GM11168 (cell line): ENCODE data around the gene PLAAT2.
"Not testable (repeated sequence)": the region's sequence is repeated elsewhere in the genome, so short reads cannot be mapped to it uniquely, and the experiment has no call there.

Source experiments
- in situ Hi-C: fragments of 300-500 bp; cut with MboI; formaldehyde crosslinking; loops from one replicate; pipeline ENCODE4 v1.12.0; 2022; ENCODE audit warnings: low sequenced_read_pairs; ENCODE audit not compliant: unreplicated experiment

Gene PLAAT2

GRCh38 chr11:63563201-63564055, at the start of gene PLAAT2:
Gene PLAAT2, minus strand, starts transcription at chr11:63563379. Its CDS starts 55 bp downstream, at chr11:63563324.
- in situ Hi-C loops: no loop called here

DNA sequence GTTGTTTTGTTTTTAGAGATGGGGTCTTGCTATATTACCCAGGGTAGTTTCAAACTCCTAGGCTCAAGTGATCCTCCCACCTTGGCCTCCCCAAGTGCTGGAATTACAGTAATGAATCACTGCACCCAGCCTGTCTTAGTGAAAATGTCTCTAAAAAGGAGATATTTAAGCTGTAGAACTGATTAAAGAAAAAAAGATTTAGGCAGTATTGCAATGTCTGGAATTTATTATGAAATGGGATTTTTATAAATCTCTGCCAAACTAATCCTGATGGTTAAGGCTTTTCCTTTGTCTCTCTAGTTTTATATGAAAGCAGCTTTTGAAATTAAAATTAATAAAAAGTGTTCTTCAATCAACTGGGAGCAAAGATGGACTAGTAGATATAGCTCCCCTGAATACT, 49.0 kb upstream of the PLAAT2 start:
- in situ Hi-C loops: no loop called here

DNA sequence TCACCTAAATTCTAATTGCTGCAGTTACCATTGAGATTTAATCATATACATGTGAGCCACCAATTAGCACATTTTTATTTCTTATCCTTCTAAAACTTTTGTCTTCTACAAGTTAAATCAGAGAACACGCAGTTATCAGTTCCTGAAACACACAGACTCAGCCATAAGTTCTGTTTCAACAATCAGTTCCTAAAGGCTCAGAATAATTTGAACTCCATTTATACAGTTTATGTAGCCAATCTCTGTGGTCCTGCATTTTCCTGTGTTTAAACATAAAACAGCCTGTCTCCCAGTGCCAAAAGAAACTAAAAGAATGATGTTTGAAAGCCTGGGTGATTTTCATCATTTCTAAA, 48.2 kb upstream of the PLAAT2 start:
- in situ Hi-C loops: no loop called here

DNA sequence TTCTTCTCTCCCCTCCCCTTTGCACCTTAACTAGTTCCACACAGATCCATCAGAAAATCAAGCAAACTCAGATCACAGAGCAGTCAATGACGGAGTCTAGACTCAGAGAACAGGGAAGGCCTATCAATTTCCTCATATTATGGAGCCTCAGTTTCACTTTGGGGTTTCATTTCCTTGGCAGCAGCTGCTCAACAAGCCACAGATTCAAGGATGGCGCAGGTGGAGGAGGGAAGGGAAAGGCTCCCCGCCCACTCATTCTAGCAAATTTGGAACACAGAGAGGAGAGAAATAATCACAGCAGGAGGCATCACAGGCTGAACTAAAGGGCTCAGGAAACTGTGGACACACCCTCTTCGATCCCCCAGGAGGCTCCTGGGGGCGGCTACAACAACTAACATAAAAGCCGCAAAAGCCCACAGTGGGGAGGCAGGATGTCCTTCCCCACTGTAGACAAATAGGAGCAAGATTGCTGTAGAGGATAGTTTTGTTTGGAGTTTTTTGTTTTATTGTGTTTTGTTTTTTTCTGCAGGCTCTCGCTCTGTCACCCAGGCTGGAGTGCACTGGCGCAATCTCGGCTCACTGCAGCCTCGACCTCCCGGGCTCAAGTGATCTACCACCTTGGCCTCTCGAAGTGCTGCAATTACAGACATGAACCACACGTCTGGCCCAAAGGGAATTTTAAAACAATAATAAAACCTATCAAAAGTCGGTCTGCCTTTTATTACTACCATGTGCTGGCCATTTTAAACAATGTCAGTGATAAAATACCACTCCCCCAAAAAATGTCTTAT, 47.6 kb upstream of the PLAAT2 start:
- in situ Hi-C loops: no loop called here

DNA sequence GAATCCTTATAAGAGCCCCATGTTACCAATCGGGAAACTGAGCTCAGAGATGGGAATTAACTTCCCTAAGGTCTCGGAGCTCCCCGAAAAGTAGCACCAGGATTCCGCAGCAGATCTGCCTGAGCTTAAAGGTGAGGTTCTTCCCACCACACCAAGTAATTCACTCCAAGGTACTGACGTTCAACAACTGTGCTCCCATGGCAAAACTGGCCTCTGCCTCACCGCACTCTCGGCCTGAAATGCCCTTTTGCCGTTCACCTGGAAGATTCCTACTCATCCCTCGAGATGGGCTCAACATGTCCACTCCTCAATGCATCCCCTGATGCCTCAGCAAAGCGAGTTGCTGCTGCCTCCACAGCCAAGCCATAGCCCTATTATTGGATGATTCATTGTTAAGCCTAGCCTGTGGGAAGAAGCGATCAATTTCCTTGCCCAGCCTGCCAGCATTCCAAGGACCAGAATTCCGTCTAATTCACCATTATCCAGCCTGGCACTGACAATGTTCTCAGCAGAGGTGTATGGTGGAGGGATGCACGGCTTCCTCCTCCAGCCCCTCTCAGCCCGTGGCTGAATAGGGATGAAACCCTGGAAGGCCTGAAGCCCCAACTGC, 46.9 kb upstream of the PLAAT2 start:
- in situ Hi-C loops: no loop called here

GRCh38 chr11:63609536-63609935, 46.4 kb upstream of the PLAAT2 start:
- in situ Hi-C loops: no loop called here

DNA sequence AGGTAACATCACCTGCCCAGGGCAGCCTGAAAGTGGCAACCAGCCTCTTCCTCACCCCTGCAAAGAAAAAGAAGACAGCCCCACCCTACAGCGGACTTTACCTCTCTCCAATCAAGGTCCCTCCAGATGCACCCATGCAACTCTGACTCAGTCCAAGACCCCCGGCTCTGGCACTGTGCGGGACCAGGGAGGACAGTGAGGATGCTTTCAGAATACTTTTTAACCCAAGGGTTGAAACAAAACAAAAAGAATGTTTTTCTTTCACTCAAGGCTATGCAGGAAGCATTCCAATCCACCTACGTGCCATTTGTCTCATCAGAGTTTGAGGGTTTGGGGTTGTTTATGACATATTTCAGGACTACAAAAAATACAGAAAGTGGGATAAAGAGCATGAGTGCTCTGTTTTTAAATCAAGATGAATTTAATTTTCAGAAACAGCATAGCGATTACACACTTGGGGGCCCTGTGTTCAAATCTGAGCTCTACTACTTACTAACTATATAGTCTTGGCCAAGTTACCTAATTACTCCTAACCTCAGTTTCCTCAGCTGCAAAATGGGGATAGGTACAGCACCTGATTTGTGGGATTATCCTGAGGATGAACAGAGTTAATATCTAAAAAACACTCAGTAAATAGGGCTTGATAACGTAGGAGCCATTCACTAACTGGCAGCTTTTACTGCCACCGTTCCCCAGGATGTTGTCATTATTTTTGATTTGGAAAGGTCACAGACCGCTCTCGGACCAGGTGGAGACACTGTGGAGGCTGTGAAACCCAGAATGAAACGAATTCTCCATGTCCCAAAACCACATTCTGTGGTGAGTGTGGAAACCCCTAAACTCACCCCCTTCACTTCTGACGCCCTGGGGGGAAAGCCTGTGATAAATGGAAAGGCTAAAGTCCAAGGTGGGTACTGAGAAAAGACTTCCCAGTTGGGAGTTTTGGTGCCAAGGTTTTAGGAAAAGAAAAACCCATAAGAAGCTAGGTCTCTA, 45.5 kb upstream of the PLAAT2 start:
- in situ Hi-C loops: no loop called here

DNA sequence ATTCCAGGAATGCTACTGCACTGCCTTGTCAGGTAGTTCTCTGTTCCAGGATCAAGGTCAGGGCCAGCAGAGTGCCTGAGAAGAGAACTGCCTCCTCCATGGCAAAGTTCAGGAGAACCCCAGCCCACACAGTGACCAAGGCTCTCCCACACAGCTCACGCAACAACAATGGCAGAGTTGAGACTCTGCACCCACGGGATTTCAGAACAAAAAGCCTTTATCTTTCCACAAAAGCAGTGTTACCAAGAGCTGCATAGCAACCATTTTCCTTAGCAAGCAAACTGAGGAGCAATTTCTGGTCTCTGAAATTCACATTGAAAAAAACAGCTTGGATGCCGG, 40.0 kb upstream of the PLAAT2 start:
- in situ Hi-C loops: no loop called here

DNA sequence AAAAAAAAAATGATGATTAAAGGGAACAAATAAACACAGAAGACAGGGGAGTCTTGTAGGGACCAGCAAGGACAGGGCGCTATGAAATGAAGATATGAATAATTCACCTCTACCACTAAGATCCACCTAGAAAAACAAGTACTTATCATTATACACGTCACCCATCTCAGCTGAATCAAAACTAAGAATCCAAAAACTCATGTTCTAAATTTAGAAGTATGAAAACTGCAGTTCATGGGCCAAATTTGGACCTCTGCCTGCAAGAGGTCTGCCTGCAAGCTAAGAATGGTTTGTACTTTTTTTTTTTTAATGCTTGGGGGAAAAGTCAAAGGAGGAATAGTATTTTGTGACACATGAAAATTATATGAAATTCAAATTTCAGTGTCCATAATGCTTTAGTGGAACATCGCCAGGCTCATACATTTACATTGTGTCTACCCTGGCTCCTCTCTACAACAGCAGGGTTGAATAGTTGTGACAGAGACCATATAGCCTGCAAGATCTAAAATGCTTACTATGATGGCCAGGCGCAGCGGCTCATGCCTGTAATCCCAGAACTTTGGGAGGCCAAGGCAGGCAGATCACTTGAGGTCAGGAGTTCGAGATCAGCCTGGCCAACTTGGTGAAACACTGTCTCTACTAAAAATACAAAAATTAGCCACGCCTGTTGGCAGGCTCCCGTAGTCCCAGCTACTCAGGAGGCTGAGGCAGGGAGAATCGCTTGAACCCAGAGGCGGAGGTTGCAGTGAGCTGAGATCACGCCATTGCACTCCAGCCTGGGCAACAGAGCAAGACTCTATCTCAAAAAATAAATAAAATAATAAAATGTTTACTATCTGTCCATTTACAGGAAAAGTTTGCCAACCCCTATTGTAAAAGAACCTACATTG, 39.4 kb upstream of the PLAAT2 start:
- in situ Hi-C loops: not testable (repeated sequence)

DNA sequence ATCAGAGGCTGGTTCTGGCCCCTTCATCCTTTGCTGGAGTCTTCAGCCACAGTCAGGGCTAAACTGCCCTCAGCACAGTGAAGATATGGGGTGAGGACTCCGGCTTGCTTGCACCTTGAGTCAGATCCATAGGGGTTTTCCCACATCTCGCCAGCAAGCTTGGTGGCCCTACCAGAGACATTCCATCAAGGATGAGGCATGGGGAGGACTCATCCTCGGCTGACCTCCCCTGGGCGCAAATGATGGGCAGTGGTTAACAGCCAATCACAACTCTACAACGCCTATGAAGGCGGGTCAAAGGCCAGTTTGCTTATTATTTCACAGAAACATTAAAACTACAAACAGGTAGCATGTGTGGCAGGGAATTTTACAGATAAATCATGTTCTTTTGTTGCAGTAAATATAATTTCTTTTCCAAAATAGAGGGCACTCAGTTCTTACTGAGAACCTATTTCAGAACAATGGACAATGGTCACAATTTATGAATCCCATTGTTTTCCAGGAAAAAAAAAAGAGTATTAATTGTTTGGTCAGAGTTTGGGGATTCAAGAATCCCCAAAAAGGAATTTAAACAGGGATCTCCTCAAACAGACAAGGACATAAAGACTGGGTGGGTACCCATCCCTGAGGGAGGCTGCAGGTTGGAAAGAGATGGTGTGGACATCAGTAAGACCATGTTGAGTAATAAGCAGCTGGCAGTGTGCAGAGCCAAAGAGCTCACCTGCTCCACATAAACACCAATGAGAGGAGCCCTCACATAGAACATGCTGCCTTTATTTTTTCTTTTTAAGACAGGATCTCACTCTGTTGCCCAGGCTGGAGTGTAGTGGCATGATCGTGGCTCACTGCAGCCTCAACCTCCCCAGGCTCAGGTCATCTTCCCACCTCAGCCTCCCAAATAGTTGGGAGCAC, 36.3 kb upstream of the PLAAT2 start:
- in situ Hi-C loops: no loop called here

GRCh38 chr11:63598556-63598955, 35.4 kb upstream of the PLAAT2 start:
- in situ Hi-C loops: no loop called here

DNA sequence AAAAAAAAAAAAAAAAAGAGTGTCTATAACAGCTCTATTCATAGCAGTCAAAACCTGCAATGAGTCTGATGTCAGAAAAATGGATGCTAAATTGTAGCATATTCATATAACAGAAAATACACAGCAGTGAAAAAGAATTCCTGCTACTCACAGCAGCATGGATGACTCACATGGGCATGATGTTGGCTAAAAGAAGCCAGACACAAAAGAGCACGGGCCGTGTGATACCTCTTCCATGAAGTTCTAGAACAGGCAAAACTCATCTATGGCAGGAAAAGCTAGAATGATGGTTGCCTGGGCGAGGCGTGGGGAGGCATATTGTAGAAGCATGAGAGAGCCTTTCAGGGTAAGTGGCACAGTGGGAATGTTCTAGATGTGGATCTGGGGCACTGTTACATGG, 32.1 kb upstream of the PLAAT2 start:
- in situ Hi-C loops: no loop called here

- in situ Hi-C loops: no loop called here
Measured at GRCh38 chr11:63592975-63593395, 29.8 kb upstream of the PLAAT2 start.

GRCh38 chr11:63590024-63590788, 27.0 kb upstream of the PLAAT2 start:
- in situ Hi-C loops: no loop called here

GRCh38 chr11:63589000-63589399, 25.8 kb upstream of the PLAAT2 start:
- in situ Hi-C loops: no loop called here

GRCh38 chr11:63586451-63587166, 23.4 kb upstream of the PLAAT2 start:
- in situ Hi-C loops: no loop called here

GRCh38 chr11:63583357-63583677, 20.1 kb upstream of the PLAAT2 start:
- in situ Hi-C loops: no loop called here
